Right lobe of liver (tissue), 4 donors: ENCODE results near the gene MSMO1.

Source experiments
- CTCF ChIP-seq, 4 donors: fragments of 200-600 bp in 3 of 4; fragments of 450-650 bp in 1 of 4; IDR thresholded peaks; one replicate each; pipeline versions ENCODE4 v1.5.1 to v1.8.0; 2016 to 2022; ENCODE audit warnings: antibody characterized with exemption in 4 of 4, mild to moderate bottlenecking in 2 of 4
- POLR2A ChIP-seq: fragments of 450-650 bp; IDR thresholded peaks from one replicate; pipeline ENCODE4 v1.6.1; 2017; ENCODE audit warnings: antibody characterized with exemption, mild to moderate bottlenecking
- donor health status: DM: no; HTN: no; CAD: no.
- donor health status: DM: no; HTN: no; CAD: no.
- donor health status: DM: no; HTN: yes; CAD: no.

- TF ChIP-seq POLR2A = no peak
- TF ChIP-seq CTCF (IDR thresholded peaks at IDR 0.05) = no peak
These were observed 43.1 kb downstream of the MSMO1 start for GRCh38 chr4:165370530-165370929.
